H9 (cell line): Measurements from ENCODE around the gene DDA1. TPM values are rescaled to one million over a fixed set of nuclear protein-coding genes. Genes with fewer than 3 reads are reported as not detected.

Experiments
- DNase-seq: peaks from one replicate; pipeline ENCODE4 v3.0.0-alpha.2; 2017
- H2AFZ ChIP-seq: one replicate; pipeline ENCODE4 v1.6.1; 2013; ENCODE audit warnings: mild to moderate bottlenecking, low read length, control low read depth, moderate library complexity
- H2AK5ac ChIP-seq: 2 replicates; pipeline ENCODE4 v1.6.1; 2013; ENCODE audit warnings: low read length, control low read depth, mixed read lengths; ENCODE audit not compliant: insufficient read length
- H2BK120ac ChIP-seq: one replicate; pipeline ENCODE4 v1.6.1; 2013; ENCODE audit warnings: low read depth, mild to moderate bottlenecking, low read length, control low read depth, inconsistent platforms; ENCODE audit not compliant: poor library complexity, severe bottlenecking
- H2BK12ac ChIP-seq: 2 replicates; pipeline ENCODE4 v1.6.1; 2013; ENCODE audit warnings: low read length, control low read depth, mixed read lengths, low read depth; ENCODE audit not compliant: insufficient read length
- H2BK15ac ChIP-seq: 2 replicates; pipeline ENCODE4 v1.6.1; 2013; ENCODE audit warnings: low read depth, low read length, control low read depth
- H2BK20ac ChIP-seq: one replicate; pipeline ENCODE4 v1.6.1; 2013; ENCODE audit warnings: low read depth, mild to moderate bottlenecking, low read length, control low read depth, inconsistent platforms; ENCODE audit not compliant: poor library complexity, severe bottlenecking
- H2BK5ac ChIP-seq: 2 replicates; pipeline ENCODE4 v1.6.1; 2013; ENCODE audit warnings: low read length, control low read depth, mixed read lengths; ENCODE audit not compliant: insufficient read length
- H3K14ac ChIP-seq: 2 replicates; pipeline ENCODE4 v1.6.1; 2013; ENCODE audit warnings: low read length, control low read depth; ENCODE audit not compliant: insufficient read depth
- H3K18ac ChIP-seq: 2 replicates; pipeline ENCODE4 v1.6.1; 2013; ENCODE audit warnings: low read depth, mild to moderate bottlenecking, mixed read lengths, low read length, control low read depth; ENCODE audit not compliant: insufficient read length
- H3K23ac ChIP-seq: 2 replicates; pipeline ENCODE4 v1.6.1; 2013; ENCODE audit warnings: low read length, control low read depth, mixed read lengths, low read depth; ENCODE audit not compliant: insufficient read length
- H3K23me2 ChIP-seq: 2 replicates; pipeline ENCODE4 v1.6.1; 2013; ENCODE audit warnings: low read depth, mild to moderate bottlenecking, mixed read lengths, low read length, control low read depth; ENCODE audit not compliant: insufficient read length, poor library complexity, severe bottlenecking
- H3K27ac ChIP-seq: 2 replicates; pipeline ENCODE4 v1.5.1; 2013; ENCODE audit warnings: low read length, control low read depth, mixed read lengths, low read depth; ENCODE audit not compliant: insufficient read length
- H3K27me3 ChIP-seq: 2 replicates; pipeline ENCODE4 v1.6.1; 2013; ENCODE audit warnings: low read length, control low read depth, inconsistent platforms; ENCODE audit not compliant: insufficient read depth
- H3K4ac ChIP-seq: 2 replicates; pipeline ENCODE4 v1.6.1; 2013; ENCODE audit warnings: low read depth, mild to moderate bottlenecking, control low read depth, inconsistent platforms, low read length, moderate library complexity
- H3K4me1 ChIP-seq: 2 replicates; pipeline ENCODE4 v1.6.1; 2013; ENCODE audit warnings: low read length, control low read depth, inconsistent platforms; ENCODE audit not compliant: insufficient read depth
- H3K4me2 ChIP-seq: 2 replicates; pipeline ENCODE4 v1.6.1; 2013; ENCODE audit warnings: low read length, control low read depth, mixed read lengths; ENCODE audit not compliant: insufficient read length, insufficient read depth
- H3K56ac ChIP-seq: 2 replicates; pipeline ENCODE4 v1.6.1; 2013; ENCODE audit warnings: low read depth, mild to moderate bottlenecking, mixed read lengths, low read length, control low read depth; ENCODE audit not compliant: insufficient read length
- H3K79me1 ChIP-seq: 2 replicates; pipeline ENCODE4 v1.6.1; 2013; ENCODE audit warnings: low read depth, mild to moderate bottlenecking, moderate library complexity, low read length, control low read depth, inconsistent platforms; ENCODE audit not compliant: insufficient read depth, poor library complexity, severe bottlenecking
- H3K79me2 ChIP-seq: 2 replicates; pipeline ENCODE4 v1.6.1; 2013; ENCODE audit warnings: low read length, control low read depth, inconsistent platforms; ENCODE audit not compliant: insufficient read depth
- H3K9ac ChIP-seq: 2 replicates; pipeline ENCODE4 v1.6.1; 2013; ENCODE audit warnings: low read length, control low read depth, mixed read lengths; ENCODE audit not compliant: insufficient read length; ENCODE audit errors: extremely low read depth
- H3K9me3 ChIP-seq: one replicate; pipeline ENCODE4 v1.6.1; 2013; ENCODE audit warnings: low read depth, low read length, inconsistent platforms; ENCODE audit not compliant: control insufficient read depth
- H3T11ph ChIP-seq: one replicate; pipeline ENCODE4 v1.6.1; 2013; ENCODE audit warnings: mild to moderate bottlenecking, low read length, control low read depth, inconsistent platforms
- H4K20me1 ChIP-seq: one replicate; pipeline ENCODE4 v1.6.1; 2013; ENCODE audit not compliant: control insufficient read depth, insufficient read length, insufficient read depth
- H4K5ac ChIP-seq: 2 replicates; pipeline ENCODE4 v1.6.1; 2013; ENCODE audit warnings: low read depth, mild to moderate bottlenecking, mixed read lengths, low read length, control low read depth; ENCODE audit not compliant: insufficient read length
- H4K8ac ChIP-seq: replicated peaks from 2 replicates; pipeline ENCODE4 v1.6.1; 2013; ENCODE audit warnings: low read length, control low read depth, mixed read lengths, low read depth; ENCODE audit not compliant: insufficient read length
- H4K91ac ChIP-seq: 2 replicates; pipeline ENCODE4 v1.6.1; 2013; ENCODE audit warnings: low read depth, mild to moderate bottlenecking, moderate library complexity, mixed read lengths, low read length, control low read depth; ENCODE audit not compliant: insufficient read length
- H3K27ac Mint-ChIP-seq, 3 experiments: 2 replicates in 2 of 3; 3 replicates in 1 of 3; pipeline ENCODE4 v1.8.0; 2020 to 2021; ENCODE audit warnings: mixed read lengths in 3 of 3, mild to moderate bottlenecking in 1 of 3, moderate library complexity in 1 of 3
- H3K27me3 Mint-ChIP-seq: 2 replicates; pipeline ENCODE4 v1.8.0; 2021; ENCODE audit warnings: low read depth, mild to moderate bottlenecking, moderate library complexity, mixed read lengths
- H3K36me3 Mint-ChIP-seq, 3 experiments: 2 replicates in 2 of 3; 3 replicates in 1 of 3; pipeline ENCODE4 v1.8.0; 2020 to 2021; ENCODE audit warnings: low read depth in 3 of 3, mixed read lengths in 3 of 3; ENCODE audit not compliant: insufficient read depth in 1 of 3
- H3K4me1 Mint-ChIP-seq, 2 experiments: 2 replicates each; pipeline ENCODE4 v1.8.0; 2020; ENCODE audit warnings: mixed read lengths in 2 of 2
- H3K4me3 Mint-ChIP-seq, 2 experiments: 2 replicates in 1 of 2; 3 replicates in 1 of 2; pipeline ENCODE4 v1.8.0; 2020 to 2021; ENCODE audit warnings: mild to moderate bottlenecking in 2 of 2, mixed read lengths in 2 of 2, moderate library complexity in 1 of 2
- H3K9me3 Mint-ChIP-seq, 2 experiments: 2 replicates in 1 of 2; 3 replicates in 1 of 2; pipeline ENCODE4 v1.8.0; 2020; ENCODE audit warnings: mild to moderate bottlenecking in 2 of 2, mixed read lengths in 2 of 2, moderate library complexity in 1 of 2
- CTCF ChIP-seq: fragments of 200-600 bp; sonication (generic); conservative IDR thresholded peaks from 3 replicates; pipeline ENCODE4 v1.8.0; 2021; ENCODE audit warnings: antibody characterized with exemption, mild to moderate bottlenecking
- WGBS: extraction: QIAGEN DNeasy Blood & Tissue Kit; methylation state at CpG from one replicate; pipeline ENCODE4 v1.1.7; 2013; ENCODE audit warnings: missing lambda C conversion rate, low lambda C conversion rate, mixed read lengths; ENCODE audit not compliant: insufficient read length; ENCODE audit errors: extremely low coverage; 5-methylcytosine and 5-hydroxymethylcytosine counted together
- total RNA-seq: library from RNA; stranded (reverse); gene quantifications from 2 replicates; pipeline ENCODE4 v1.2.1, GENCODE V29; 2021

The DDA1 gene
- total RNA-seq, 1 experiment from 2014 or later: 45.7 TPM

- Histone ChIP-seq H2AFZ (no peak overlapping the region), H3K27me3 (no peaks in the 10 kb centered on the region), H3K18ac (peak overlapping the region; percentile 2), H3K4ac (no peak overlapping the region), H3K9ac (peak overlapping the region; percentile 66), H2BK12ac (no peak overlapping the region), H4K91ac (no peak overlapping the region), H3K23ac (no peak overlapping the region), H3K9me3 (no peaks in the 10 kb centered on the region), H4K20me1 (no peaks in the 10 kb centered on the region), H3K4me2 (peak overlapping the region; percentile 76), H3K4me1 (peaks cover 3% of the 10 kb centered on the region; the same call in 1 of the 2 replicates), H3K27ac (no peak overlapping the region), H3K79me2 (peaks cover 7% of the 10 kb centered on the region; the same call in 1 of the 2 replicates), H2BK15ac (no peak overlapping the region), H2BK5ac (no peak overlapping the region), H3T11ph (no peak overlapping the region), H2AK5ac (no peak overlapping the region), H3K79me1 (peaks cover 3% of the 10 kb centered on the region), H2BK120ac (no peak overlapping the region), H4K5ac (no peak overlapping the region), H3K23me2 (peaks cover 11% of the 10 kb centered on the region), H3K14ac (peak overlapping the region; percentile 61; the same call in 1 of the 2 replicates), H4K8ac (no peak overlapping the region), H3K56ac (no peak overlapping the region), H2BK20ac (no peak overlapping the region)
- DNase-seq: no peak
- no peaks in the 10 kb centered on the region for H3K9me3 Mint-ChIP-seq
- H3K36me3 Mint-ChIP-seq: peaks cover 3 to 7% (median 5%) of the 10 kb centered on the region in 3 experiments; a peak in 6 of 7 replicates
- no peak for TF ChIP-seq CTCF
- peaks cover 31 to 45% of the 10 kb centered on the region in 2 experiments for H3K4me1 Mint-ChIP-seq
- WGBS: no CpG with 5 or more reads among the region's 28 CpGs
- H3K4me3 Mint-ChIP-seq: peak overlapping the region; percentile 75 to 97
- peak overlapping the region; percentile 80 to 96 (median 89) for H3K27ac Mint-ChIP-seq
- H3K27me3 Mint-ChIP-seq: no peaks in the 10 kb centered on the region; the same call in 1 of the 2 replicates
Observed at GRCh38 chr19:17306285-17306714, 3.1 kb upstream of the DDA1 start.
